Common myeloid progenitor, CD34-positive (primary cell): ENCODE data around the gene ZFAND3.

Source experiments
- CTCF ChIA-PET: fragments of 350-600 bp; sonication (Branson Sonifier 250); formaldehyde crosslinking; loops from one replicate; lab custom pipeline; 2021; ENCODE audit warnings: antibody characterized with exemption; lab: Charles Lee
- POLR2A ChIA-PET: fragments of 350-600 bp; sonication (Branson Sonifier 250); formaldehyde crosslinking; loops from one replicate; lab custom pipeline; 2021; ENCODE audit warnings: antibody characterized with exemption; lab: Charles Lee
- DNase-seq, 3 donors: peaks; one replicate each; pipeline versions ENCODE4 v3.0.0 to v3.0.0-alpha.2; 2013
- H3K27ac ChIP-seq, 2 experiments: 1 replicate in 1 of 2; 2 replicates in 1 of 2; pipeline ENCODE4 v1.7.0; 2013; ENCODE audit warnings: inconsistent platforms in 2 of 2, low read length in 2 of 2, mild to moderate bottlenecking in 2 of 2, low read depth in 1 of 2, moderate library complexity in 1 of 2; ENCODE audit not compliant: severe bottlenecking in 2 of 2, insufficient read depth in 1 of 2, poor library complexity in 1 of 2
- H3K27me3 ChIP-seq, 5 experiments: replicated peaks in 2 of 5; 1 replicate in 3 of 5; 2 replicates in 2 of 5; pipeline versions ENCODE4 v1.6.1 to v1.7.0; 2013; ENCODE audit warnings: low read length in 4 of 5, mild to moderate bottlenecking in 2 of 5, moderate library complexity in 2 of 5, inconsistent platforms in 1 of 5; ENCODE audit not compliant: insufficient read depth in 5 of 5, control insufficient read depth in 4 of 5
- H3K36me3 ChIP-seq, 4 experiments: 1 replicate in 2 of 4; 2 replicates in 2 of 4; pipeline versions ENCODE4 v1.6.1 to v1.7.0; 2013; ENCODE audit warnings: low read length in 3 of 4, control low read depth in 1 of 4, mild to moderate bottlenecking in 1 of 4; ENCODE audit not compliant: control insufficient read depth in 4 of 4, insufficient read depth in 4 of 4
- H3K4me1 ChIP-seq, 4 experiments: 1 replicate in 3 of 4; 2 replicates in 1 of 4; pipeline versions ENCODE4 v1.6.1 to v1.7.1; 2013; ENCODE audit warnings: low read length in 3 of 4, mild to moderate bottlenecking in 3 of 4, control low read depth in 1 of 4, inconsistent platforms in 1 of 4, moderate library complexity in 1 of 4; ENCODE audit not compliant: control insufficient read depth in 4 of 4, insufficient read depth in 4 of 4; ENCODE audit errors: control extremely low read depth in 1 of 4
- H3K4me3 ChIP-seq, 7 experiments: 1 replicate in 4 of 7; 2 replicates in 3 of 7; pipeline versions ENCODE4 v1.5.1 to v1.7.0; 2013; ENCODE audit warnings: mild to moderate bottlenecking in 7 of 7, low read length in 6 of 7, moderate library complexity in 6 of 7, inconsistent platforms in 2 of 7, low read depth in 2 of 7, control low read depth in 1 of 7; ENCODE audit not compliant: insufficient read depth in 4 of 7, control insufficient read depth in 1 of 7; ENCODE audit errors: extremely low read depth in 1 of 7
- H3K9me3 ChIP-seq, 5 experiments: 1 replicate in 4 of 5; 2 replicates in 1 of 5; pipeline versions ENCODE4 v1.6.1 to v1.7.1; 2013; ENCODE audit warnings: low read length in 4 of 5, mild to moderate bottlenecking in 2 of 5, inconsistent platforms in 1 of 5, low read depth in 1 of 5, moderate library complexity in 1 of 5; ENCODE audit not compliant: control insufficient read depth in 4 of 5, insufficient read depth in 2 of 5; ENCODE audit errors: control extremely low read depth in 1 of 5
- WGBS: methylation state at CpG from one replicate; pipeline ENCODE4 v1.1.5; 2013; ENCODE audit not compliant: insufficient coverage; 5-methylcytosine and 5-hydroxymethylcytosine counted together

The ZFAND3 gene

GRCh38 chr6:38187325-38187724, 367.8 kb downstream of the ZFAND3 start:
- no peaks in the 10 kb centered on the region for H3K9me3 ChIP-seq
- POLR2A ChIA-PET: no interaction called here
- H3K4me3 ChIP-seq: no peak overlapping the region
- H3K27me3 ChIP-seq: no peaks in the 10 kb centered on the region
- no peaks in the 10 kb centered on the region for H3K4me1 ChIP-seq
- H3K36me3 ChIP-seq: peaks cover 0 to 2% (median 0%) of the 10 kb centered on the region in 4 experiments
- CTCF ChIA-PET: no interaction called here
- H3K27ac ChIP-seq: no peak overlapping the region
- no peak for DNase-seq
- 93% methylated on average over 8 of the region's 8 CpGs for WGBS

GRCh38 chr6:38187811-38188590, 368.5 kb downstream of the ZFAND3 start:
- no peak for DNase-seq
- Histone ChIP-seq H3K4me1 (no peaks in the 10 kb centered on the region), H3K27me3 (no peaks in the 10 kb centered on the region), H3K4me3 (no peak overlapping the region), H3K36me3 (peaks cover 0 to 2% (median 0%) of the 10 kb centered on the region in 4 experiments), H3K9me3 (no peaks in the 10 kb centered on the region), H3K27ac (no peak overlapping the region)
- WGBS: 94% methylated on average over 20 of the region's 20 CpGs
- ChIA-PET CTCF (no interaction called here), POLR2A (interaction anchor here (0.6 kb wide), 1 partner anchor 279 kb away, joined by 3 read pairs; no protein-coding TSS in a partner anchor)

- no peak for DNase-seq
- no peak overlapping the region for H3K4me3 ChIP-seq
Observed at GRCh38 chr6:38188677-38189335, 369.3 kb downstream of the ZFAND3 start.

GRCh38 chr6:38191418-38191817, 371.9 kb downstream of the ZFAND3 start:
- ChIA-PET POLR2A (no interaction called here), CTCF (no interaction called here)
- no peaks in the 10 kb centered on the region for H3K4me1 ChIP-seq
- WGBS: 87% methylated on average over 7 of the region's 9 CpGs
- no peaks in the 10 kb centered on the region for H3K9me3 ChIP-seq
- no peak overlapping the region for H3K27ac ChIP-seq
- H3K27me3 ChIP-seq: no peaks in the 10 kb centered on the region
- no peak for DNase-seq
- no peak overlapping the region for H3K4me3 ChIP-seq
- peaks cover 0 to 2% (median 0%) of the 10 kb centered on the region in 4 experiments for H3K36me3 ChIP-seq

More at GRCh38 chr6:38188677-38189335, 369.3 kb downstream of the ZFAND3 start:
- no peaks in the 10 kb centered on the region for H3K4me1 ChIP-seq
- H3K9me3 ChIP-seq: no peaks in the 10 kb centered on the region
- peaks cover 0 to 2% (median 0%) of the 10 kb centered on the region in 4 experiments for H3K36me3 ChIP-seq
- CTCF ChIA-PET: no interaction called here
- POLR2A ChIA-PET: no interaction called here
- no peak overlapping the region for H3K27ac ChIP-seq
- WGBS: 98% methylated on average over 14 of the region's 14 CpGs
- H3K27me3 ChIP-seq: no peaks in the 10 kb centered on the region

GRCh38 chr6:38192011-38192410, 372.5 kb downstream of the ZFAND3 start:
- ChIA-PET CTCF (no interaction called here), POLR2A (no interaction called here)
- no peak for DNase-seq

GRCh38 chr6:38192487-38192886, 373.0 kb downstream of the ZFAND3 start:
- ChIA-PET CTCF (no interaction called here), POLR2A (no interaction called here)
- Histone ChIP-seq H3K4me1 (no peaks in the 10 kb centered on the region), H3K4me3 (no peak overlapping the region), H3K27me3 (no peaks in the 10 kb centered on the region), H3K36me3 (peaks cover 0 to 2% (median 0%) of the 10 kb centered on the region in 4 experiments), H3K27ac (no peak overlapping the region), H3K9me3 (no peaks in the 10 kb centered on the region)
- DNase-seq: no peak
- WGBS: 96% methylated on average over 4 of the region's 5 CpGs

More at GRCh38 chr6:38192011-38192410, 372.5 kb downstream of the ZFAND3 start:
- no peak overlapping the region for H3K27ac ChIP-seq
- H3K9me3 ChIP-seq: no peaks in the 10 kb centered on the region
- H3K27me3 ChIP-seq: no peaks in the 10 kb centered on the region
- peaks cover 0 to 2% (median 0%) of the 10 kb centered on the region in 4 experiments for H3K36me3 ChIP-seq
- H3K4me3 ChIP-seq: no peak overlapping the region
- no peaks in the 10 kb centered on the region for H3K4me1 ChIP-seq
- 92% methylated on average over 9 of the region's 9 CpGs for WGBS

GRCh38 chr6:38193051-38193450, 373.5 kb downstream of the ZFAND3 start:
- Histone ChIP-seq H3K9me3 (no peaks in the 10 kb centered on the region), H3K27me3 (no peaks in the 10 kb centered on the region), H3K4me1 (no peaks in the 10 kb centered on the region), H3K4me3 (no peak overlapping the region), H3K27ac (no peak overlapping the region), H3K36me3 (no peaks in the 10 kb centered on the region)
- ChIA-PET CTCF (no interaction called here), POLR2A (no interaction called here)
- DNase-seq: no peak
- 100% methylated on average over 2 of the region's 7 CpGs for WGBS
